Endothelial cell of umbilical vein (primary cell): ENCODE data around the gene LOXL1.

Experiments
- EZH2 ChIP-seq: IDR thresholded peaks from 2 replicates; pipeline ENCODE4 v1.6.1; 2012; ENCODE audit warnings: borderline replicate concordance, low read depth, mild to moderate bottlenecking, moderate library complexity, low read length, inconsistent platforms; ENCODE audit not compliant: severe bottlenecking
- FOS ChIP-seq: IDR thresholded peaks from 2 replicates; pipeline ENCODE4 v1.6.1; 2011; ENCODE audit warnings: mild to moderate bottlenecking, low read length, moderate library complexity, borderline replicate concordance; ENCODE audit not compliant: insufficient read depth
- GATA2 ChIP-seq: IDR thresholded peaks from 2 replicates; pipeline ENCODE4 v1.7.0; 2011; ENCODE audit warnings: low read depth, mild to moderate bottlenecking, moderate library complexity, mixed read lengths, low read length; ENCODE audit not compliant: insufficient read length, insufficient read depth
- JUN ChIP-seq: IDR thresholded peaks from 2 replicates; pipeline ENCODE4 v1.6.1; 2011; ENCODE audit warnings: borderline replicate concordance, low read depth; ENCODE audit not compliant: insufficient read length, insufficient read depth
- POLR2A ChIP-seq: IDR thresholded peaks from 2 replicates; pipeline ENCODE4 v1.6.1; 2012; ENCODE audit warnings: low read depth, mild to moderate bottlenecking, control low read depth, low read length
- POLR2AphosphoS5 ChIP-seq: IDR thresholded peaks from 2 replicates; pipeline ENCODE4 v1.6.1; 2012; ENCODE audit warnings: low read depth, mild to moderate bottlenecking, control low read depth, low read length, moderate library complexity; ENCODE audit not compliant: insufficient read depth
- TF ChIP-seq, protein P1 (sequence below), 2 donors: IDR thresholded peaks; 1 replicate in 1 of 2; 2 replicates in 1 of 2; pipeline ENCODE4 v1.5.1; 2011; ENCODE audit warnings: low read length in 2 of 2, mild to moderate bottlenecking in 2 of 2, moderate library complexity in 2 of 2, control low read depth in 1 of 2, inconsistent platforms in 1 of 2, low read depth in 1 of 2; ENCODE audit not compliant: insufficient read depth in 1 of 2; ENCODE audit errors: extremely low read depth in 1 of 2
- TF ChIP-seq, protein P2 (sequence below): IDR thresholded peaks from 2 replicates; pipeline ENCODE4 v1.6.1; 2011; ENCODE audit not compliant: insufficient read depth, insufficient read length

DNA sequence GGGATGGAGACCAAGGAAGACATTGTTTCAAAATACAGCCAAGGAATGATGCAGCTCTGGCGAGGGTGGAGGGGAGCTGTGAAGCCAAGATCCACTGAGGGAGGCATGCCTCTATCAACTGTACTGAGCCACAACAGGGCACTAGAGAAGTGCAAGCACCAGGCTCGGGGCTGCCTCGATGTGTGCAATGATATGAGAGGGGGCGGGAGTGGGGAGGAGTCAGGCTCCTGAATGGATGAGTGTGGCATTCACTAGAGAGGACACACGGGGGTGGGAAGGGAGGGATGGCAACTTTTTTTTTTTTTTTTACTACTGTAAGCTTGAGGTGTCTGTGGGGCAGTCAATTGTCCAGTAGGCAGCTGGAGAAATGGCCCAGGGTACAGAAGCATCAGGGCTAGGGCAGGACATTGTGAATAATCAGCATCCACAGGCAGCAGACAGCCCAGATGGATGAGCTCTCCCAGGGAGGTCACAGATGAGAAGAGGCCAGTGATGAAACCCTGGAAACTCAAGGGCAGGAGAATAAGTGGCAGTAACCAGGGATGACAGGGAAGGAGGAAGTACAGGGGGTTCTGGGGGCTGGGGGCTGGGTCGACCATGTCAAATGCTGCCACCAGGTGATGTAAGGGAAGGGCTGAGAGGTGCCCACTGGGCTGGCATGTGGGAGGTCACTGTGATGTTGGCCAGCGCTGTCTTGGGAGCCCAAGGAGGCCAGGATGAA lies 60.0 kb downstream of the LOXL1 start:
- TF ChIP-seq, protein P1, sequence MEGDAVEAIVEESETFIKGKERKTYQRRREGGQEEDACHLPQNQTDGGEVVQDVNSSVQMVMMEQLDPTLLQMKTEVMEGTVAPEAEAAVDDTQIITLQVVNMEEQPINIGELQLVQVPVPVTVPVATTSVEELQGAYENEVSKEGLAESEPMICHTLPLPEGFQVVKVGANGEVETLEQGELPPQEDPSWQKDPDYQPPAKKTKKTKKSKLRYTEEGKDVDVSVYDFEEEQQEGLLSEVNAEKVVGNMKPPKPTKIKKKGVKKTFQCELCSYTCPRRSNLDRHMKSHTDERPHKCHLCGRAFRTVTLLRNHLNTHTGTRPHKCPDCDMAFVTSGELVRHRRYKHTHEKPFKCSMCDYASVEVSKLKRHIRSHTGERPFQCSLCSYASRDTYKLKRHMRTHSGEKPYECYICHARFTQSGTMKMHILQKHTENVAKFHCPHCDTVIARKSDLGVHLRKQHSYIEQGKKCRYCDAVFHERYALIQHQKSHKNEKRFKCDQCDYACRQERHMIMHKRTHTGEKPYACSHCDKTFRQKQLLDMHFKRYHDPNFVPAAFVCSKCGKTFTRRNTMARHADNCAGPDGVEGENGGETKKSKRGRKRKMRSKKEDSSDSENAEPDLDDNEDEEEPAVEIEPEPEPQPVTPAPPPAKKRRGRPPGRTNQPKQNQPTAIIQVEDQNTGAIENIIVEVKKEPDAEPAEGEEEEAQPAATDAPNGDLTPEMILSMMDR (IDR thresholded peaks at IDR 0.05; ENCODE audit: extremely low read depth in 1 of 2, insufficient read depth in 1 of 2, low read depth in 1 of 2, low read length in 2 of 2), result no peak
- TF ChIP-seq POLR2AphosphoS5, result no peak
- TF ChIP-seq EZH2, result no peak
- TF ChIP-seq POLR2A, result no peak
- TF ChIP-seq, protein P2, sequence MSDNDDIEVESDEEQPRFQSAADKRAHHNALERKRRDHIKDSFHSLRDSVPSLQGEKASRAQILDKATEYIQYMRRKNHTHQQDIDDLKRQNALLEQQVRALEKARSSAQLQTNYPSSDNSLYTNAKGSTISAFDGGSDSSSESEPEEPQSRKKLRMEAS, result no peak
- no peak for TF ChIP-seq JUN
- TF ChIP-seq GATA2, result no peak
- no peak for TF ChIP-seq FOS
